KMS-11 (cell line): ENCODE data around the gene DISP2.

ENCODE experiments used
- H2AFZ ChIP-seq: fragments of 200-600 bp; sonication (generic); 2 replicates; pipeline ENCODE4 v1.6.1; 2016; ENCODE audit warnings: antibody characterized with exemption, mixed run types, low read depth
- H3K27ac ChIP-seq: fragments of 200-600 bp; sonication (generic); 2 replicates; pipeline ENCODE4 v1.6.1; 2016; ENCODE audit warnings: mild to moderate bottlenecking, mixed run types
- H3K27me3 ChIP-seq: fragments of 200-600 bp; sonication (generic); 2 replicates; pipeline ENCODE4 v1.6.1; 2017; ENCODE audit warnings: mild to moderate bottlenecking, low read depth, mixed run types, moderate library complexity; ENCODE audit not compliant: insufficient read depth
- H3K36me3 ChIP-seq: fragments of 200-600 bp; sonication (generic); 2 replicates; pipeline ENCODE4 v1.6.1; 2017; ENCODE audit warnings: mild to moderate bottlenecking, mixed run types; ENCODE audit not compliant: insufficient read depth
- H3K4me1 ChIP-seq: fragments of 200-600 bp; sonication (generic); 2 replicates; pipeline ENCODE4 v1.6.1; 2016; ENCODE audit warnings: mild to moderate bottlenecking, low read depth, mixed run types; ENCODE audit not compliant: poor library complexity, severe bottlenecking
- H3K4me2 ChIP-seq: fragments of 200-600 bp; sonication (generic); 2 replicates; pipeline ENCODE4 v1.7.0; 2016; ENCODE audit warnings: mild to moderate bottlenecking, mixed run types
- H3K4me3 ChIP-seq: fragments of 200-600 bp; sonication (generic); IDR thresholded peaks from 2 replicates; pipeline ENCODE4 v1.6.1; 2017; ENCODE audit warnings: low read depth, low read length, mixed read lengths; ENCODE audit not compliant: insufficient read depth
- H3K79me2 ChIP-seq: fragments of 200-600 bp; sonication (generic); 2 replicates; pipeline ENCODE4 v1.6.1; 2016; ENCODE audit warnings: low read depth, mixed run types; ENCODE audit not compliant: insufficient read depth
- H3K9ac ChIP-seq: fragments of 200-600 bp; sonication (generic); 2 replicates; pipeline ENCODE4 v1.6.1; 2016; ENCODE audit warnings: mild to moderate bottlenecking, mixed run types
- H4K20me1 ChIP-seq: fragments of 200-600 bp; sonication (generic); 2 replicates; pipeline ENCODE4 v1.6.1; 2016; ENCODE audit warnings: mild to moderate bottlenecking, mixed run types; ENCODE audit not compliant: insufficient read depth
- TF ChIP-seq, protein P1 (sequence below): fragments of 200-600 bp; sonication (generic); conservative IDR thresholded peaks from 2 replicates; pipeline ENCODE4 v1.6.1; 2017; ENCODE audit warnings: low read depth, mild to moderate bottlenecking, antibody characterized with exemption, low read length, moderate library complexity, mixed read lengths

The DISP2 gene

DNA sequence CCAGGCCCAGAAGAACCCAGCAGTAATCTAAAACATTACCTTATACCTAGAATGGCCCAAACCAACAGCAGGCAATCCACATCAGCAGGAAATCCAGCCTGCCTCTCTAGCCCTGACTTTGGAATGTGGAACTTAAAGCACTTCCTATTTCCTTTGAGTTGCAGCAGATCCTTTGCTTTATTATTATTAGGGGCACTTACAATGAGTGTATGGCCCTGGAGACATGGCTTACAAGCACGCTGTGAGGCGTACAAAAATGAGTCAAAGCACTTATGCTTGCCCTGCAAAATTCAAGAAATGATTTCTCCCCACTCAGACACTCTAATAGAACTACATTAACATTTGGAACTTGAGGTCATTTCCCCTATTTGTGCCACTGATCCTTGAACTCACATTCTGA, 15.0 kb downstream of the DISP2 start:
- no peak overlapping the region for H2AFZ ChIP-seq
- TF ChIP-seq, protein P1, sequence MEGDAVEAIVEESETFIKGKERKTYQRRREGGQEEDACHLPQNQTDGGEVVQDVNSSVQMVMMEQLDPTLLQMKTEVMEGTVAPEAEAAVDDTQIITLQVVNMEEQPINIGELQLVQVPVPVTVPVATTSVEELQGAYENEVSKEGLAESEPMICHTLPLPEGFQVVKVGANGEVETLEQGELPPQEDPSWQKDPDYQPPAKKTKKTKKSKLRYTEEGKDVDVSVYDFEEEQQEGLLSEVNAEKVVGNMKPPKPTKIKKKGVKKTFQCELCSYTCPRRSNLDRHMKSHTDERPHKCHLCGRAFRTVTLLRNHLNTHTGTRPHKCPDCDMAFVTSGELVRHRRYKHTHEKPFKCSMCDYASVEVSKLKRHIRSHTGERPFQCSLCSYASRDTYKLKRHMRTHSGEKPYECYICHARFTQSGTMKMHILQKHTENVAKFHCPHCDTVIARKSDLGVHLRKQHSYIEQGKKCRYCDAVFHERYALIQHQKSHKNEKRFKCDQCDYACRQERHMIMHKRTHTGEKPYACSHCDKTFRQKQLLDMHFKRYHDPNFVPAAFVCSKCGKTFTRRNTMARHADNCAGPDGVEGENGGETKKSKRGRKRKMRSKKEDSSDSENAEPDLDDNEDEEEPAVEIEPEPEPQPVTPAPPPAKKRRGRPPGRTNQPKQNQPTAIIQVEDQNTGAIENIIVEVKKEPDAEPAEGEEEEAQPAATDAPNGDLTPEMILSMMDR: no peak
- H3K4me2 ChIP-seq: no peak overlapping the region
- no peaks in the 10 kb centered on the region for H3K79me2 ChIP-seq
- no peak overlapping the region for H3K4me3 ChIP-seq
- no peak overlapping the region for H3K9ac ChIP-seq
- H3K27me3 ChIP-seq: peaks cover 7% of the 10 kb centered on the region; the same call in 1 of the 2 replicates
- H3K36me3 ChIP-seq: no peaks in the 10 kb centered on the region
- no peaks in the 10 kb centered on the region for H4K20me1 ChIP-seq
- H3K4me1 ChIP-seq: peaks cover 5% of the 10 kb centered on the region
- no peak overlapping the region for H3K27ac ChIP-seq

DNA sequence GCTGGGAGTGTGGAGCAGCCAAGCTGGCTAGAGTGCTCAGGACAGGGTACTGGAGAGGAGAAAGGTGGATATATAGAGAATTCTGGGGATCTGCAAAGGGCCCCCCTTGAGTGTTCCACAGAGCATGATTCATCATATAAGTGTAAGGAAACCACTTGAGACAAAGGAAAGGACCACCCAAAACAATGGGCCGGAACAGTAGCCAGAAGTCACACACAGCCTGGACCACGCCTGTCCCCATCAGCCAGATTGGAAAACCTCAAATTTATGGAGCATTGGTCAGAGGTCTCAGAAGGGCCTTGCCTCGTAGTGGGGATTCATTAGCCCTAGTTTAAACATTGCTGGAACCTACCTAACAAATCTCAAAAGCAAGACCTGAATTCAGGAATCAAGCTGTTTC, 19.6 kb downstream of the DISP2 start:
- Histone ChIP-seq H3K4me2 (no peak overlapping the region), H3K4me1 (peaks cover 5% of the 10 kb centered on the region), H3K36me3 (no peaks in the 10 kb centered on the region), H3K27ac (no peak overlapping the region), H3K27me3 (no peaks in the 10 kb centered on the region), H4K20me1 (no peaks in the 10 kb centered on the region), H2AFZ (no peak overlapping the region), H3K79me2 (no peaks in the 10 kb centered on the region), H3K9ac (no peak overlapping the region), H3K4me3 (no peak overlapping the region)
- TF ChIP-seq, protein P1: no peak

DNA sequence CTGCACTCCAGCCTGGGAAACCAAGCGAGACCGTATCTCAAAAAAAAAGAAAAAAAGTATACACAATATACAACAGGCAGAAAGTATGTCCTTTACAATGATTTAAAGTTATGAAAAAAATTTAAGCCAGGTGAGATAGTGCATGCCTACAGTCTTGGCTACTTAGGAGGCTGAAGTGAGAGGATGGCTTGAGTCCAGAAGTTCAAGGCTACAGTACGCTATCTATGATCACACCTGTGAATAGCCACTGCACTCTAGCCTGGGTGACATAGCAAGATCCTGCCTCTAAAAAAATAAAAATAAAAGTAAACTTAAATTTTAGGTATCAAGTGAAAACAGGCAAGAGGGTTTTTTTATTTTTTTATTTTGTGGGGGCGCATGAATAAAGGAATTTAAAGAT, 21.4 kb downstream of the DISP2 start:
- Histone ChIP-seq H2AFZ (no peak overlapping the region), H3K9ac (no peak overlapping the region)

DNA sequence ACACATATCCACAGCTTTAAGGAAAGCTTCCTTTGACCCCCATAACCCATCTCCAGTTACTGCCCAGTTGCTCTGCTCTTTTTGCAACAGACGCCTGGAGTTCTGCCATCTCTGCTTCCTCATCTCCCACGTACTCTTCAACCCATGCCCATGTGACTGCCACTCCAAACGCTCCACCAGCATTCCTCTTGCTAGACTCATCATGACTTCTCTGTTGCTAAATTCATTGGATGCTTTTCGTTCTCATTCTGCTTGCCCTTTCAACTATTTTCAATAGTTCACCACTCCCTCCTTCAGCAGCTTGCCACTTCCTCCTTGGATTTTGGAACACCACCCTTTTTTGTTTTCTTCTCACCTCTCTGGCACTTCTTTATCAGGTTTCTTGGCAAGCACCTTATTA, 21.8 kb downstream of the DISP2 start:
- H3K27ac ChIP-seq: no peak overlapping the region

More for the DNA sequence above, 21.4 kb downstream of the DISP2 start:
- Histone ChIP-seq H3K79me2 (peaks cover 16% of the 10 kb centered on the region), H4K20me1 (no peaks in the 10 kb centered on the region), H3K27me3 (no peaks in the 10 kb centered on the region), H3K27ac (no peak overlapping the region), H3K4me2 (no peak overlapping the region), H3K4me1 (peaks cover 13% of the 10 kb centered on the region), H3K36me3 (no peaks in the 10 kb centered on the region), H3K4me3 (no peak overlapping the region)
- TF ChIP-seq, protein P1: no peak

More for the DNA sequence above, 21.8 kb downstream of the DISP2 start:
- Histone ChIP-seq H4K20me1 (no peaks in the 10 kb centered on the region), H2AFZ (no peak overlapping the region), H3K36me3 (no peaks in the 10 kb centered on the region), H3K9ac (no peak overlapping the region), H3K4me1 (peaks cover 18% of the 10 kb centered on the region), H3K4me3 (no peak overlapping the region), H3K4me2 (no peak overlapping the region), H3K27me3 (no peaks in the 10 kb centered on the region), H3K79me2 (peaks cover 21% of the 10 kb centered on the region)
- TF ChIP-seq, protein P1: no peak
